Measurements from ENCODE around the gene UBN2. TPM values are rescaled to one million over a fixed set of nuclear protein-coding genes. Genes with fewer than 3 reads are reported as not detected.

Gene UBN2
- total RNA-seq, 1 donor from 2014 or later = 21.0 TPM

- POLR2A ChIA-PET = interaction anchor here (1.3 to 2.1 kb wide), 3 partner anchors 96 to 111 kb away, joined by 5 to 10 read pairs (median 9); a partner anchor contains a TSS
- Mint-ChIP-seq H3K36me3 (ENCODE audit: low read depth) (peaks cover 10% of the 10 kb centered on the region), H3K27ac (no peak overlapping the region), H3K4me3 (peak overlapping the region; percentile 98), H3K27me3 (no peaks in the 10 kb centered on the region), H3K9me3 (no peaks in the 10 kb centered on the region), H3K4me1 (peaks cover 18% of the 10 kb centered on the region)
- intact Hi-C loops (cut with micrococcal nuclease) = loop anchor here (2.0 to 5.0 kb wide), 3 partner anchors 111 to 1228 kb away; partner anchors contain the start of gene CREB3L2
- ATAC-seq (ENCODE audit: low read depth) = no peak
- TF ChIP-seq, protein P1, sequence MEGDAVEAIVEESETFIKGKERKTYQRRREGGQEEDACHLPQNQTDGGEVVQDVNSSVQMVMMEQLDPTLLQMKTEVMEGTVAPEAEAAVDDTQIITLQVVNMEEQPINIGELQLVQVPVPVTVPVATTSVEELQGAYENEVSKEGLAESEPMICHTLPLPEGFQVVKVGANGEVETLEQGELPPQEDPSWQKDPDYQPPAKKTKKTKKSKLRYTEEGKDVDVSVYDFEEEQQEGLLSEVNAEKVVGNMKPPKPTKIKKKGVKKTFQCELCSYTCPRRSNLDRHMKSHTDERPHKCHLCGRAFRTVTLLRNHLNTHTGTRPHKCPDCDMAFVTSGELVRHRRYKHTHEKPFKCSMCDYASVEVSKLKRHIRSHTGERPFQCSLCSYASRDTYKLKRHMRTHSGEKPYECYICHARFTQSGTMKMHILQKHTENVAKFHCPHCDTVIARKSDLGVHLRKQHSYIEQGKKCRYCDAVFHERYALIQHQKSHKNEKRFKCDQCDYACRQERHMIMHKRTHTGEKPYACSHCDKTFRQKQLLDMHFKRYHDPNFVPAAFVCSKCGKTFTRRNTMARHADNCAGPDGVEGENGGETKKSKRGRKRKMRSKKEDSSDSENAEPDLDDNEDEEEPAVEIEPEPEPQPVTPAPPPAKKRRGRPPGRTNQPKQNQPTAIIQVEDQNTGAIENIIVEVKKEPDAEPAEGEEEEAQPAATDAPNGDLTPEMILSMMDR (IDR thresholded peaks at IDR 0.05) = no peak
- DNase-seq = no peak
- CTCF ChIA-PET = interaction anchor here (1.3 kb wide), 1 partner anchor 110 kb away, joined by 4 read pairs; no protein-coding TSS in a partner anchor
These were observed 1.0 kb upstream of the UBN2 start for GRCh38 chr7:139230023-139230422.

- H3K36me3 Mint-ChIP-seq (ENCODE audit: low read depth) = peaks cover 10% of the 10 kb centered on the region
- H3K4me3 Mint-ChIP-seq = peak overlapping the region; percentile 98
- CTCF ChIA-PET = interaction anchor here (1.3 kb wide), 1 partner anchor 110 kb away, joined by 4 read pairs; no protein-coding TSS in a partner anchor
- intact Hi-C loops (cut with micrococcal nuclease) = loop anchor here (2.0 to 5.0 kb wide), 3 partner anchors 112 to 1228 kb away; partner anchors contain the start of gene CREB3L2
- peak overlapping the region; percentile 96 for H3K27ac Mint-ChIP-seq
- no peaks in the 10 kb centered on the region for H3K27me3 Mint-ChIP-seq
- TF ChIP-seq, protein P1 (IDR thresholded peaks at IDR 0.05) = no peak
- DNase-seq = no peak
- no peak for ATAC-seq (ENCODE audit: low read depth)
- no peaks in the 10 kb centered on the region for H3K9me3 Mint-ChIP-seq
- POLR2A ChIA-PET = interaction anchor here (0.7 to 2.1 kb wide), 4 partner anchors 97 to 120 kb away, joined by 3 to 10 read pairs (median 7); a partner anchor contains a TSS
- peaks cover 18% of the 10 kb centered on the region for H3K4me1 Mint-ChIP-seq
These were observed 608 bp upstream of the UBN2 start for GRCh38 chr7:139230484-139230773.

DNA sequence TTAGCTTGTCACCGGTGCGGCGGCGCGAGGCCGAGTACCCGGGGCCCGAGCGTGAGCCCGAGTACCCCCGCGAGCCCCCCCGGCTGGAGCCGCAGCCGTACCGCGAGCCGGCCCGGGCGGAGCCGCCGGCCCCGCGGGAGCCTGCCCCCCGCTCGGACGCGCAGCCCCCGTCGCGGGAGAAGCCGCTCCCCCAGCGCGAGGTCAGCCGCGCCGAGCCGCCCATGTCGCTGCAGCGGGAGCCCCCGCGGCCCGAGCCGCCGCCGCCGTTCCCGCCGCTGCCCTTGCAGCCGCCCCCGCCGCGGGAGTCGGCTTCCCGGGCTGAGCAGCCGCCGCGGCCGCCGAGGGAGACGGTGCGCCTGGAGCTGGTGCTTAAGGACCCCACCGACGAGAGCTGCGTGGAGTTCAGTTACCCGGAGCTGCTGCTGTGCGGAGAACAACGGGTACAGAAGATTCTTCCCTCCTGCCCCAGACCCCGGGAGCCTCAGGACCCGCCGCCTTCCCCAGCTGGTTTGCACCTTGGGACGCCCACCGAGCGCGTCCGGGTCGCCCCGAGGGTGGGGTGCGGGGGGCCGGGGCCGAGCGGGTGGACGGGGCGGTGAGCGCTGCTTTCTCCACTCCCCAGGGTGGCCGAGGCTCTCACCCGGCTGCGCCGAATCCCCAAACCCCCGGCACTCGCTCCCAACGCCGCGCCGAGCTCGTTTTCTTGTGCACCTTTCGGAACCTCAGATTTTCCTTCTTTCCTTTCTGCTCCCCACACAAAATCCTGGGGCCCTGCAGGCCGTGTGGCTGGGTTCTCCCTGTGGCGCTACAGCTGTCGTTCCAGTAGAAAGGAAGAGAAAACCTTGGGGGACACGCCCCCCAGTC, 708 bp downstream of the UBN2 start:
- Mint-ChIP-seq H3K36me3 (ENCODE audit: low read depth) (peaks cover 12% of the 10 kb centered on the region), H3K9me3 (no peaks in the 10 kb centered on the region), H3K27ac (peak overlapping the region; percentile 53), H3K27me3 (no peaks in the 10 kb centered on the region), H3K4me1 (peaks cover 20% of the 10 kb centered on the region), H3K4me3 (peak overlapping the region; percentile 98)
- ATAC-seq (ENCODE audit: low read depth) = peak; percentile 5
- peak; percentile 42 for DNase-seq
- TF ChIP-seq, protein P1 (IDR thresholded peaks at IDR 0.05) = no peak
- ChIA-PET CTCF (interaction anchor here (1.5 kb wide), 1 partner anchor 157 kb away, joined by 4 read pairs; no protein-coding TSS in a partner anchor), POLR2A (interaction anchor here (0.6 to 2.1 kb wide), 5 partner anchors 98 to 194 kb away, joined by 3 to 15 read pairs (median 9); partner anchors contain the start of gene ZC3HAV1)
- intact Hi-C loops (cut with micrococcal nuclease) = loop anchor here (1.0 to 5.0 kb wide), 9 partner anchors 98 to 1229 kb away; partner anchors contain the start of genes CREB3L2, LUC7L2, TRIM24 and ZC3HAV1

GRCh38 chr7:139232377-139232717, 1.3 kb downstream of the UBN2 start:
- DNase-seq = no peak
- intact Hi-C loops (cut with micrococcal nuclease) = loop anchor here (5.0 kb wide), 1 partner anchor 1230 kb away; the partner anchor contains the start of gene CREB3L2

More at GRCh38 chr7:139232377-139232717, 1.3 kb downstream of the UBN2 start:
- Mint-ChIP-seq H3K4me3 (peak overlapping the region; percentile 89), H3K9me3 (no peaks in the 10 kb centered on the region), H3K27me3 (no peaks in the 10 kb centered on the region), H3K4me1 (peaks cover 20% of the 10 kb centered on the region), H3K36me3 (ENCODE audit: low read depth) (peaks cover 12% of the 10 kb centered on the region), H3K27ac (peak overlapping the region; percentile 53)
- ChIA-PET CTCF (interaction anchor here (1.5 kb wide), 1 partner anchor 157 kb away, joined by 4 read pairs; no protein-coding TSS in a partner anchor), POLR2A (interaction anchor here (0.6 to 1.4 kb wide), 2 partner anchors 129 to 193 kb away, joined by 4 to 15 read pairs; no protein-coding TSS in a partner anchor)
- no peak for ATAC-seq (ENCODE audit: low read depth)
- TF ChIP-seq, protein P1 (IDR thresholded peaks at IDR 0.05) = no peak
